HG02798 (cell line): ENCODE results near the gene TMEM144.
"Not testable (repeated sequence)": the region's sequence is repeated elsewhere in the genome, so short reads cannot be mapped to it uniquely, and the experiment has no call there.

Experiments used
- ATAC-seq: cut with Tn5 transposase; IDR thresholded peaks from one replicate; pipeline ENCODE4 v1.9.1; 2021; ENCODE audit warnings: mild to moderate bottlenecking; ENCODE audit not compliant: unreplicated experiment, poor library complexity

TMEM144 gene

GRCh38 chr4:158189422-158189821, 20.9 kb upstream of the TMEM144 start:
- no peak for ATAC-seq

GRCh38 chr4:158190718-158191117, 19.6 kb upstream of the TMEM144 start:
- ATAC-seq: no peak

GRCh38 chr4:158192439-158193158, 17.7 kb upstream of the TMEM144 start:
- no peak for ATAC-seq

GRCh38 chr4:158193171-158193749, 17.0 kb upstream of the TMEM144 start:
- peak; percentile 65 for ATAC-seq

GRCh38 chr4:158195297-158195696, 15.0 kb upstream of the TMEM144 start:
- ATAC-seq: no peak

- ATAC-seq: no peak
These were observed 13.0 kb upstream of the TMEM144 start for GRCh38 chr4:158197194-158197776.

GRCh38 chr4:158200214-158200613, 10.1 kb upstream of the TMEM144 start:
- no peak for ATAC-seq

- no peak for ATAC-seq
These were observed 9.0 kb upstream of the TMEM144 start for GRCh38 chr4:158201322-158201721.

GRCh38 chr4:158201876-158202275, 8.4 kb upstream of the TMEM144 start:
- ATAC-seq: no peak

GRCh38 chr4:158202481-158202880, 7.8 kb upstream of the TMEM144 start:
- no peak for ATAC-seq

GRCh38 chr4:158203436-158203835, 6.8 kb upstream of the TMEM144 start:
- no peak for ATAC-seq

GRCh38 chr4:158203929-158204328, 6.4 kb upstream of the TMEM144 start:
- no peak for ATAC-seq

GRCh38 chr4:158208963-158209640, 1.2 kb upstream of the TMEM144 start:
- ATAC-seq: peak; percentile 79

GRCh38 chr4:158211222-158211621, 936 bp downstream of the TMEM144 start:
- ATAC-seq: no peak

- no peak for ATAC-seq
These were observed 3.2 kb downstream of the TMEM144 start for GRCh38 chr4:158213466-158213865.

GRCh38 chr4:158214856-158215255, 4.6 kb downstream of the TMEM144 start:
- ATAC-seq: no peak

- ATAC-seq: no peak
These were observed 7.5 kb downstream of the TMEM144 start for GRCh38 chr4:158217763-158218162.

GRCh38 chr4:158219623-158220022, 9.3 kb downstream of the TMEM144 start:
- ATAC-seq: no peak

GRCh38 chr4:158224318-158224717, 14.0 kb downstream of the TMEM144 start:
- not testable (repeated sequence) for ATAC-seq

GRCh38 chr4:158224999-158225398, 14.7 kb downstream of the TMEM144 start:
- ATAC-seq: not testable (repeated sequence)

- ATAC-seq: not testable (repeated sequence)
These were observed 17.6 kb downstream of the TMEM144 start for GRCh38 chr4:158227880-158228279.
